GM12892 (cell line): Measurements from ENCODE around the gene GAPDH.

ENCODE experiments used
- POLR2A ChIP-seq: IDR thresholded peaks from 2 replicates; pipeline ENCODE4 v1.6.1; 2011; ENCODE audit warnings: low read depth, low read length, control low read depth
- POLR2AphosphoS5 ChIP-seq: IDR thresholded peaks from 2 replicates; pipeline ENCODE4 v1.6.1; 2011; ENCODE audit warnings: low read depth, low read length, control low read depth
- TAF1 ChIP-seq: IDR thresholded peaks from 2 replicates; pipeline ENCODE4 v1.6.1; 2011; ENCODE audit warnings: low read depth, mild to moderate bottlenecking, control low read depth, low read length, borderline replicate concordance

DNA sequence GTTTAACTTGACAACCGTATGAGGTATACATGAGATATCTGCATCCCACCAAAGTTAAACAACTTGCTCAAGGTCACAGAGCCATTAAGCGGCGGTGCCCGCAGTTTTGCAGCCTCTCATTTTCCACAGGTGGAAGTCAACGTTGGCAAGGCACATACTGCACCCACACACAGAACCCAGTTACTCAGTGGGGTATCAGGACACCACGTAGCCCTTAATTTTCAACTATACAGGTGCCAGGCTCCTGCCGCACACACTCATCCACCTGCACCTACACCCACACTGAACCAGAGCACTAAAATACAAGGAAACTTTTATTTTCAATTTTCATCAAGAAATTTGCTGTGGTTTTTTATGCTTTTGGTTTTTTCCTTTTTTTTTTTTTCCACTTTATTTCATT lies 35.5 kb downstream of the GAPDH start:
- TF ChIP-seq POLR2A (no peak), POLR2AphosphoS5 (no peak), TAF1 (no peak)
